Panc1 (cell line): Measurements from ENCODE around the gene PARP8.

Source experiments
- POLR2AphosphoS5 ChIP-seq: IDR thresholded peaks from 2 replicates; pipeline ENCODE4 v1.6.1; 2012; ENCODE audit warnings: mild to moderate bottlenecking, low read depth, low read length, moderate library complexity
- REST ChIP-seq, 2 experiments: IDR thresholded peaks; 2 replicates each; pipeline ENCODE4 v1.6.1; 2011 to 2012; ENCODE audit warnings: low read depth in 2 of 2, control low read depth in 1 of 2, low read length in 1 of 2, mild to moderate bottlenecking in 1 of 2, moderate library complexity in 1 of 2; ENCODE audit not compliant: insufficient read depth in 1 of 2
- SIN3A ChIP-seq: IDR thresholded peaks from 2 replicates; pipeline ENCODE4 v1.6.1; 2012; ENCODE audit warnings: low read depth, mild to moderate bottlenecking, low read length, moderate library complexity, borderline replicate concordance; ENCODE audit not compliant: insufficient read depth
- TCF7L2 ChIP-seq: IDR thresholded peaks from 2 replicates; pipeline ENCODE4 v1.6.1; 2011; ENCODE audit warnings: mild to moderate bottlenecking, low read depth, low read length, inconsistent platforms
- TF ChIP-seq, protein P1 (sequence below): fragments of 450-650 bp; IDR thresholded peaks from 2 replicates; pipeline ENCODE4 v1.5.1; 2017; ENCODE audit warnings: mild to moderate bottlenecking

DNA sequence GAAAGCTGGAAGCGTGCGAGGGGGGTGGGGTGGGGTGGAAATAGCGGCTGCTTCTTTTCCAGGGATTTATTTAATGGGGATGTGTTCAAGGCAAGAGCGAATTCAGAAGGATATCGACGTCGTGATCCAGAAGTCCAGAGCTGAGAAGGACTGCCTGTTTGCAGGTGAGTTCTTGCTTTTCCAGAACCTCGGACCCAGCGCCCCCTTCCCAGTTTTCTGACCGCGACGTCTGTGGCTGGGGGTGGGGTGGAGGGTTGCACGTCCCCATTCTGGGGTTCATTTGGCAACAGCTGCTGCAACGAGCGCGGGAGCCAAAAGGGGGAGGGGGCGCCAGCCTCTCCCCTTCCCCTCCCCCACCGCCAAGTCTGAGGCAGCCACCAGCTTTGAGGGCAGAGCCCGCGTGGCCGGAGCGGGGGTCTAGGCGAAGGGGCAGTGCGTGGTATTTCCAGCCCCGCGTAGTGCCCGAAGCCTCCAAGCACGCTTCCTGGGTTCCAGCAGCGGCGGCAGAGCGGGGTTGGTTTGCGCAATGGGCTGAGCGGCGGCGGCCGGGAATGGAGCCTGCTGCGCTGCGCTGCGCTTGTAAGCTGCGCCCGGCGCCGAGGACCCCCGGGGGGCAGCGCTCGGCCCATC, 701 bp downstream of the PARP8 start:
- TF ChIP-seq, protein P1, sequence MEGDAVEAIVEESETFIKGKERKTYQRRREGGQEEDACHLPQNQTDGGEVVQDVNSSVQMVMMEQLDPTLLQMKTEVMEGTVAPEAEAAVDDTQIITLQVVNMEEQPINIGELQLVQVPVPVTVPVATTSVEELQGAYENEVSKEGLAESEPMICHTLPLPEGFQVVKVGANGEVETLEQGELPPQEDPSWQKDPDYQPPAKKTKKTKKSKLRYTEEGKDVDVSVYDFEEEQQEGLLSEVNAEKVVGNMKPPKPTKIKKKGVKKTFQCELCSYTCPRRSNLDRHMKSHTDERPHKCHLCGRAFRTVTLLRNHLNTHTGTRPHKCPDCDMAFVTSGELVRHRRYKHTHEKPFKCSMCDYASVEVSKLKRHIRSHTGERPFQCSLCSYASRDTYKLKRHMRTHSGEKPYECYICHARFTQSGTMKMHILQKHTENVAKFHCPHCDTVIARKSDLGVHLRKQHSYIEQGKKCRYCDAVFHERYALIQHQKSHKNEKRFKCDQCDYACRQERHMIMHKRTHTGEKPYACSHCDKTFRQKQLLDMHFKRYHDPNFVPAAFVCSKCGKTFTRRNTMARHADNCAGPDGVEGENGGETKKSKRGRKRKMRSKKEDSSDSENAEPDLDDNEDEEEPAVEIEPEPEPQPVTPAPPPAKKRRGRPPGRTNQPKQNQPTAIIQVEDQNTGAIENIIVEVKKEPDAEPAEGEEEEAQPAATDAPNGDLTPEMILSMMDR = no peak
- TF ChIP-seq POLR2AphosphoS5 = no peak
- TF ChIP-seq TCF7L2 = no peak; the same call in 1 of the 2 replicates
- TF ChIP-seq REST (IDR thresholded peaks at IDR 0.05; ENCODE audit: insufficient read depth in 1 of 2, low read depth in 2 of 2, low read length in 1 of 2) = no peak
- no peak for TF ChIP-seq SIN3A
